Measurements from ENCODE around the gene PSMG4.

- TF ChIP-seq EGR1 (IDR thresholded peaks at IDR 0.05; ENCODE audit: low read depth) (no peak), CTCF (IDR thresholded peaks at IDR 0.05 in 2 of 3, conservative IDR thresholded peaks at IDR 0.05 in 1 of 3; ENCODE audit: borderline replicate concordance in 1 of 3, insufficient read depth in 1 of 3, low read depth in 2 of 3, low read length in 2 of 3) (no peak), YY1 (IDR thresholded peaks at IDR 0.05; ENCODE audit: extremely low read depth, insufficient replicate concordance, low read depth, low read length) (no peak), POLR2AphosphoS5 (IDR thresholded peaks at IDR 0.05; ENCODE audit: low read depth, low read length) (no peak), RAD21 (IDR thresholded peaks at IDR 0.05; ENCODE audit: low read depth) (no peak), EZH2phosphoT487 (IDR thresholded peaks at IDR 0.05; ENCODE audit: borderline replicate concordance) (no peak), SP1 (IDR thresholded peaks at IDR 0.05; ENCODE audit: low read depth) (no peak), POLR2A (IDR thresholded peaks at IDR 0.05; ENCODE audit: borderline replicate concordance, extremely low read depth, insufficient read depth, insufficient read length) (no peak)
- TF ChIP-seq, protein P1, sequence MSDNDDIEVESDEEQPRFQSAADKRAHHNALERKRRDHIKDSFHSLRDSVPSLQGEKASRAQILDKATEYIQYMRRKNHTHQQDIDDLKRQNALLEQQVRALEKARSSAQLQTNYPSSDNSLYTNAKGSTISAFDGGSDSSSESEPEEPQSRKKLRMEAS (IDR thresholded peaks at IDR 0.05): no peak
- TF ChIP-seq, protein P2, sequence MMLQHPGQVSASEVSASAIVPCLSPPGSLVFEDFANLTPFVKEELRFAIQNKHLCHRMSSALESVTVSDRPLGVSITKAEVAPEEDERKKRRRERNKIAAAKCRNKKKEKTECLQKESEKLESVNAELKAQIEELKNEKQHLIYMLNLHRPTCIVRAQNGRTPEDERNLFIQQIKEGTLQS (IDR thresholded peaks at IDR 0.05): no peak
These were observed 48.7 kb downstream of the PSMG4 start for GRCh38 chr6:3307436-3307835.
